T-helper 2 cell treated with Interferon-gamma antibody and Interleukin-4, amounts not matched to agents 5 μg/mL and 100 μg/mL, for 36 hours (primary cell): ENCODE results near the gene ISYNA1.
A peak's percentile ranks its signal among the peaks of the same experiment; 100 is the strongest.

Experiments
- DNase-seq: peaks from one replicate; pipeline ENCODE4 v3.0.0; 2021; ENCODE audit warnings: low spot score
- H3K27ac Mint-ChIP-seq: one replicate; pipeline ENCODE4 v1.8.0; 2021; ENCODE audit warnings: mild to moderate bottlenecking, mixed read lengths
- H3K27me3 Mint-ChIP-seq: one replicate; pipeline ENCODE4 v1.8.0; 2021; ENCODE audit warnings: low read depth, mixed read lengths
- H3K36me3 Mint-ChIP-seq: one replicate; pipeline ENCODE4 v1.8.0; 2021; ENCODE audit warnings: low read depth, mixed read lengths
- H3K4me1 Mint-ChIP-seq: one replicate; pipeline ENCODE4 v1.8.0; 2021; ENCODE audit warnings: low read depth, mixed read lengths
- H3K4me3 Mint-ChIP-seq: one replicate; pipeline ENCODE4 v1.8.0; 2022; ENCODE audit warnings: mild to moderate bottlenecking, moderate library complexity, mixed read lengths
- H3K9me3 Mint-ChIP-seq: one replicate; pipeline ENCODE4 v1.8.0; 2021; ENCODE audit warnings: mixed read lengths

Gene ISYNA1

DNA sequence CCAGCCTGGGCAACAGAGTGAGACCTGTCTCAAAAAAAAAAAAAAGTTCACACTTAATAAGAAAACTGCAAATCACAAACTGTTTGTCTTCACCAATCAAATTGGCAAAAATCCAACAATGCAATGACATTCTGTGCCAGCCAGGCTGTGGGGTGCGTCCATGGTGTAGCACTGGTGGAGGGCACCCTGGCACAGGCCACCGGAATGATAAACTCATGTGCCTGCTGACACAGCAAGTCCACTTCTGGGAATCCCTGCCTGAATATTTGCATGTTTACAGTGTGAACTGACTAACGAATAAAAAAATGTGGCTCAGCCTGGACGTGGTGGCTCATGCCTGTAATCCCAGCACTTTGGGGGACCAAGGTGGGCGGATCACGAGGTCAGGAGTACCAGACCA is 38.9 kb downstream of the ISYNA1 start:
- DNase-seq: no peak
- H3K27me3 Mint-ChIP-seq: peaks cover 15% of the 10 kb centered on the region
- no peak overlapping the region for H3K4me3 Mint-ChIP-seq
- peaks cover 12% of the 10 kb centered on the region for H3K4me1 Mint-ChIP-seq
- no peak overlapping the region for H3K27ac Mint-ChIP-seq
- no peaks in the 10 kb centered on the region for H3K9me3 Mint-ChIP-seq
- no peaks in the 10 kb centered on the region for H3K36me3 Mint-ChIP-seq

DNA sequence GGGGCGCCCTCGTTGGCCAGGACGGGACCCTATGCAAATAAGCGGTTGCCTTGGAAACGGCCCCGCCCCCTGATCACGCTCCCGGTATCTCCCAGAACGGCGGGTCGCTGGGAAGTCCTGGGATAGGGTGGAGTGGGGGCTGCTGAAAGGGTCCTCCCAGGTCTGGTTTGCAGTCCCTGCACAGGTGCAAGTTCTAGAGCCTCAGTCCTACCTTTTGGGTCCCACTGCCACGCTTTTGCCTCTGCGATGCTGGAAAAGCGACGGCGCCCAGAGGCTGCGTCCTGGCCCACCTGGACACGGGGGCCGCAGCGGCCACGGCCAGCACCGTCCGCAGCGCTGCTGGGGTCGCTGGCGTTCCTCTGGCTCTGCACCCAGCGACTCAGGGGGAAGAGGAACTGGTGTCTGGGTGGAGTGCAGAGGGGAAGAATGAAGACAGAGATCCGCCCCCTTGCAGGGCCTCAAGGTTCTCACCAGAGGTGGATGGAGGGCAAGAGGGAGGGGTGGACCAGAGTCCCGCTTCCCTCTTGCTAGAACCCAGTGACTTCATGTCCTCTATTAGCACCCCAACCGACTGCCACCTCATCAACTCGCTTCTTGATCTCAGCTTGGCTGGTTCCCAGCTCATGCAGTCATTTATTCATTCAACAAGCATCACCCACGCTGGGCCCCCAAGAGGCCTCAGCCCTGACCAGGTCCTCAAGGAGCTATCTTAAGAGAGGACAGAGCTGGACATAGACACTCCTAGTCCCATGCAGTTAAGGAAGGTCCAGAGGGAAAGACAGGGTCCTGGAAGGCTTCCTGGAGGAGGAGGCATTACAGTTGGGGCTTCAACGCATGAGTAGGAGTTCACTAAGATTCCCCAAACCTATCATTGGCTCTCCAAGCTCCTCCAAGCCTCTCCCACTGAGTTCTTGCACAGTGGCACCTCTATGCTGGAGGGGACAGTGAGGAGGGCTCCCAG is 40.4 kb downstream of the ISYNA1 start, which contains the start of gene LRRC25:
LRRC25 (minus strand) TSS at position 381 of the 961 bp plus-strand sequence. CDS start 659 bp downstream, outside the sequence.
- no peak for DNase-seq
- peaks cover 18% of the 10 kb centered on the region for H3K27me3 Mint-ChIP-seq
- H3K4me3 Mint-ChIP-seq: no peak within 1 kb of the TSS
- H3K4me1 Mint-ChIP-seq: peaks cover 12% of the 10 kb centered on the region
- H3K9me3 Mint-ChIP-seq: no peaks in the 10 kb centered on the region
- no peaks in the 10 kb centered on the region for H3K36me3 Mint-ChIP-seq
- H3K27ac Mint-ChIP-seq: no peak within 1 kb of the TSS

DNA sequence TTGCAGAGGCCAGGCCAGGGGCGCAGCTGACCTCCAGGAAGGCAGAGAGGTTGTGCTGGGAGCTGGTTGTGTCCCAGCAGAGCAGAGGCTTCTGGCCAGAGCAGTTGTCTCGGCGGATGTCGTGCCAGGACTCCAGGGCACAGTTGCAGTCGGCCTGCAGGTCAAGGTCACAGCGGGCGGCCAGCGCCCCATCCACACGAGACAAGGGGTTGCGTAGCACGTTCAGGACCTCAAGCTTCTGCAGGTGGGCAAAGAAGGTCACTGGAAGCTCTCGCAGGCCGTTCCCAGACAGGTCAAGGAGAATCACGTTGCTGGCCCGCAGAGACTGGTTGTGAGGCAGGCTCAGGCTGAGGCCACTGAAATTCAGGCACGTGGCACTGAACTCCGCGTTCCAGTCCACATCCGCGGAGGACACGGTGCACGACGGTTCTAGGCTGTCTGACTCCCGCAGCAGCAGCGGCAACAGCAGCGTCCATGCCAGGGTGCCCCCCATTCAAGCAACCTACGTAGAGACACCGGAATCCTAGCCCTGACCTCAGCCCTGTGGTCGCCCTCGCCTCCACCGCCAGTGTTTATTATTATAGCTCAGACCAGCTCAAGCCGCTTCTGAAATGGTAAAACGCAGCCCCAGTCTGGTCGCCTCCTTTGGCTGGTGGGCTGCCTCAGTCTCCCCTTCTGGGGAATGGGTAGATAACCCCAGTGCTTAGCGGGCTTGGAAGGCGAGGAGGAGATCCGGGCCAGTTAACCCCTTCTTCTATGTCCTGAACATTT is 41.3 kb downstream of the ISYNA1 start:
- DNase-seq: no peak
- Mint-ChIP-seq H3K36me3 (no peaks in the 10 kb centered on the region), H3K27ac (no peak overlapping the region), H3K27me3 (peaks cover 25% of the 10 kb centered on the region), H3K4me1 (peaks cover 10% of the 10 kb centered on the region), H3K9me3 (no peaks in the 10 kb centered on the region), H3K4me3 (no peak overlapping the region)

DNA sequence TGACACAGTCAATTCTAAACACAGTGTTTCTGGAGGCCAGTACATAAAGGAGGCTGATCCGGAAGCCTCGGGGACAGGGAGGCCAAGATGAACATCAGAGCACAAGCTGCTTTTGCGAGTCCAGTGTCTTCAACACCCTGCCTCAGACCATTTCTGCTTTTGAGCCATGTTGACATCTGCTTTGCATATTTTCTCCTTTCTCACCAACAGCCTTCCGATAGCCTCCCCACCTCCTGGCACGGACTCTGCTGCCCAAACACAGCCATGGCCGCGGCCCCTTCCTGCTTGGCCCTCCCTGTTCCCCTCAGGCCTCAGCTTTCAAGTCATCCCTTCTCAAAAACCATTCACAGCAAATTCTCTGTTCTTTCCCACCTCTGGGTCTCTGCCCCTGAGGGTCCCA is 44.1 kb downstream of the ISYNA1 start:
- H3K27ac Mint-ChIP-seq: no peak overlapping the region
- no peaks in the 10 kb centered on the region for H3K9me3 Mint-ChIP-seq
- H3K4me3 Mint-ChIP-seq: no peak overlapping the region
- DNase-seq: no peak
- H3K27me3 Mint-ChIP-seq: peaks cover 47% of the 10 kb centered on the region
- H3K36me3 Mint-ChIP-seq: no peaks in the 10 kb centered on the region
- peaks cover 3% of the 10 kb centered on the region for H3K4me1 Mint-ChIP-seq

DNA sequence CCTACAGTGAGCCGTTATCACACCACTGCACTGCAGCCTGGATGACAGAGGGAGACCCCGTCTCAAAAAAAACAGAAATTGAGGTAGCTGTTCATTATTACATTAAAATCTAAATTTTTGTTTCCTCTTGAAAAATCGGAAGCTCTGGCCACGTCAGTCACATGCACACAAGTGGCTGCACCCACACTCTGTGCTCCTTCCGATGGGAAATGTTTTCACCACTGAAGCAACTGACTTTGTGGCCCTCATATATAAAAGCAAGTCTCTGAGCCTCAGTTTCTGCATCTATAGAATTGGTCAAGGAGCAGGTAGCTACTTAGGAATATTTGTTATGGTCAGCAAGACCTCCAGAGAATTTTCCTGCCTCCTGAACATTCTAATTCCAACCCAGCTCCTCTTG is 45.0 kb downstream of the ISYNA1 start:
- H3K4me3 Mint-ChIP-seq: no peak overlapping the region
- H3K4me1 Mint-ChIP-seq: peaks cover 6% of the 10 kb centered on the region
- H3K27ac Mint-ChIP-seq: no peak overlapping the region
- H3K36me3 Mint-ChIP-seq: no peaks in the 10 kb centered on the region
- H3K27me3 Mint-ChIP-seq: peaks cover 48% of the 10 kb centered on the region
- H3K9me3 Mint-ChIP-seq: no peaks in the 10 kb centered on the region
- no peak for DNase-seq

DNA sequence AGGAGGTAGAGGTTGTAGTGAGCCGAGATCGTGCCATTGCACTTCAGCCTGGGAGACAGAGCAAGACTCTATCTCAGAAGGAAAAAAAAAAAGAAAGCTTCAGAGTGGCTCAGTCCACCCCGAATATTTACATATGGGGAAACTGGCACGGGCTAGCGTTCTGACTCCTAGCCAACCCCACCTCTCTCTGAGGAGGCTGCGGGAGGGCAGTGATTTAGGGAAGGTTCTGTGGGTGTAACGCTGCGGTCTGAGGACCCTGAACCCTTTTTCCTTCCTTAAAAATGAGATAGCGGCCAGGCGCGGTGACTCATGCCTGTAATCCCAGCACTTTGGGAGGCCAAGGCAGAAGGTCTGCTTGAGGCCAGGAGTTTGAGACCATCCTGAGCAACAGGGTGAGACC is 45.5 kb downstream of the ISYNA1 start:
- no peaks in the 10 kb centered on the region for H3K36me3 Mint-ChIP-seq
- DNase-seq: no peak
- H3K4me3 Mint-ChIP-seq: no peak overlapping the region
- peaks cover 48% of the 10 kb centered on the region for H3K27me3 Mint-ChIP-seq
- peaks cover 4% of the 10 kb centered on the region for H3K4me1 Mint-ChIP-seq
- no peaks in the 10 kb centered on the region for H3K9me3 Mint-ChIP-seq
- no peak overlapping the region for H3K27ac Mint-ChIP-seq

DNA sequence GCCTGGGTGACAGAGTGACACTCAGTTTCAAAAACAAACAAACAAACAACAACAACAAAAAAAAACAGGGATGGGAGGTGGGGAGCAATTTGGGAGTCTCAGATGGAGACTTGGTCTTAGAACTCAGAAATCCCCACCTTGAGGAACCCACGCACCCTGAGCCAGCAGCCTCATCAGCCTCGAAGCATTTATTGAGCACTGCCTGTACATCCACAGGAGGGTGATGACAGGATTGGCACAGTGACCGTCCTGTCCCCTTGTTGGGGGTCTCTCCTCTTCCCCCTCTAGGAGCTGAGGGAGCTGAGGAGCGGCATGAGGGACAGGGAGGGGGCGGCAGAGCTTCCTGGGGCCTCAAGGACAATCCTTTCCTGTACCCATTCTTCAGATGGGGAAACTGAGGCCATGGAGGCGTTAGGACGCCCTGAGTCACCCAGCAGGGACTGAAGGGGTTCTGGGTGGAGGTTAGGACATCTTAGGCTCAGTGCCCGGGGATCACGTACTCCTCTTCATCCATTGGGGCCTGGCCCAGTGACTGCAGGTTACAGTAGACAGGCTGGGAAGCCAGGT is 46.3 kb downstream of the ISYNA1 start:
- H3K4me1 Mint-ChIP-seq: peaks cover 4% of the 10 kb centered on the region
- no peaks in the 10 kb centered on the region for H3K9me3 Mint-ChIP-seq
- H3K4me3 Mint-ChIP-seq: no peak overlapping the region
- no peaks in the 10 kb centered on the region for H3K36me3 Mint-ChIP-seq
- H3K27me3 Mint-ChIP-seq: peaks cover 54% of the 10 kb centered on the region
- DNase-seq: no peak
- no peak overlapping the region for H3K27ac Mint-ChIP-seq

DNA sequence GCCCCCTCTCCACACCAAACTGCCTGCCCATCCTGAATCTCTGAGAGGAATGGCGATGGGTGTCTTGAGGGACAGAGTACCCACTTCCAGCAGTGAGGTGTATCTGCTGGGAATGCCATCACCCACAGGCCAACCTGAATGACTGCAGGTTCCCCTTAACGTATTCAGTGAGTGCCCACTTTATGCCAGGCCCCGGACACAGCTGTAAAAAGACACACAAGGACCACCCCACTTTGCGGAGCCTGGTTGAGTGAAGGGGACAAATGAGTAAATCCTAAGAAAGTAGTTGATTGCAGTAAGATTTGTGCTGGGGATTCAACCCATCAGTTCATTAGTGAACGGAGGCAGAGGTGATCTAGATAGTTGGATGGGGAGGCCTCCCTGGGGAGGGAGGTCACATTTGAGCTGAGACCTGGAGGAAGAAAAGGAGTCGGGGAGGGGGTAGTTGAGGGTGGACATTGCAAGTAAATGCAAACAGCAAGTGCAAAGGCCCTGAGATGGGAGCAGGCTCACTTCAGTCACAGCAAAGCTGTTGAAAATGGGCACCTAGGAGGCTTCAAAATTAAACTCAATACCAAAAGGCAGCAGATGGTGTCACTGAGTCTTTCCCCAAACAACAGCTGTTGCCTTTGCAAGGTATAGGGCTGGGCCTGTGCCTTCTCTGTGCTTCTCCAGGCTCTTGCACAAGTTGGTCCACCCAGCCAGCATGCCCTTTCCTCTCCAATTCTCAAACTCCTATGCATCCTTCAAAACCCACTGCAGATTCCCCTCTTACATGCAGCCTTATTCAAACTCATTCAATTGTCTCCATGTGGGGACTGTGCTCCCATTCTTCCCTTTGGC is 47.6 kb downstream of the ISYNA1 start:
- Mint-ChIP-seq H3K36me3 (no peaks in the 10 kb centered on the region), H3K27me3 (peaks cover 62% of the 10 kb centered on the region), H3K27ac (no peak overlapping the region), H3K9me3 (no peaks in the 10 kb centered on the region), H3K4me3 (no peak overlapping the region), H3K4me1 (peaks cover 4% of the 10 kb centered on the region)
- no peak for DNase-seq

DNA sequence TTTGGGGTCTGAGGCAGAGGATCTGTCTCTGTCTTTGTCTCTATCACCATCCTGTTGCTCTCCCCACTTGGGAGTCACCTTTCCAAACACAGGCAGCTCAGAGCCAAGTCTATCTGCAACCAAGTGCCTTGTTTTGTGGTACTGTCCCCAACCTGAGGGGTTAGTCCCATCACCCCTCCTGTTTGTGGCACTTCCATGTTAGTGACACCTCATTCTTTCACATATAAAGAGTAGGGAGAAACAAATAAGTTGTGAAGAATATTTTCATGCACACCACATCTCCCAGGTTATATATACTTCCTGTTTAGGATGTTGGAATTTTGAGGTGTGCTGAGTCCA is 48.2 kb downstream of the ISYNA1 start:
- Mint-ChIP-seq H3K27me3 (peaks cover 64% of the 10 kb centered on the region), H3K4me1 (peaks cover 4% of the 10 kb centered on the region), H3K36me3 (no peaks in the 10 kb centered on the region), H3K4me3 (peak overlapping the region; percentile 46), H3K9me3 (no peaks in the 10 kb centered on the region), H3K27ac (no peak overlapping the region)
- no peak for DNase-seq

DNA sequence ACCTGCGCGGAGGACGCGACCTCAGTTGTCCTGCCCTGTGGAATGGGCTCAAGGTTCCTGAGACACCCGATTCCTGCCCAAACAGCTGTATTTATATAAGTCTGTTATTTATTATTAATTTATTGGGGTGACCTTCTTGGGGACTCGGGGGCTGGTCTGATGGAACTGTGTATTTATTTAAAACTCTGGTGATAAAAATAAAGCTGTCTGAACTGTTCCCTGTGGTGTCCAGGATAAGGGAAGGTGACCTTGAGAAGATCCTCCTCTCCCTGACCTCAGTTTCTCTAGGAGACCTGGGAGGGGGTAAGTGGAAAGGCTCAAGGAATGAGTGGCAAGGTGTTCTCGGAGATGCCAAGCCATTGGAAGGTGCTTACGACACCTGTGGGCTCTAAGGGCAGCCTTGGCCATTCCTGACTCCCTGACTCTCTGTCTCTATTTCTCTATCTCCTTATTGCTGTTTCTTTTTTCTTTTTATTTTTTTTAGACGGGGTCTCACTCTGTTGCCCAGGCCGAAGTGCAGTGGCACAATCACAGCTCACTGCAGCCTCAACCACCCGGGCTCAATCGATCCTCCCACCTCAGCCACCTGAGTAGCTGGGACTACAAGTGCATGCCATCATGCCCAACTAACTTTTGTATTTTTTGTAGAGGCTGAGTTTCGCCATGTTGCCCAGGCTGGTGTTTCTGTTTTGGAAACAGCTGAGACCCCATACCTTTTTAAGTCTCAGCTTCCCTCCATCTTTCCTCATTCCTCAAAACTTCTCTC is 48.8 kb downstream of the ISYNA1 start:
- no peaks in the 10 kb centered on the region for H3K9me3 Mint-ChIP-seq
- H3K36me3 Mint-ChIP-seq: no peaks in the 10 kb centered on the region
- H3K27ac Mint-ChIP-seq: no peak overlapping the region
- H3K4me1 Mint-ChIP-seq: peaks cover 4% of the 10 kb centered on the region
- peaks cover 67% of the 10 kb centered on the region for H3K27me3 Mint-ChIP-seq
- DNase-seq: no peak
- H3K4me3 Mint-ChIP-seq: peak overlapping the region; percentile 69

DNA sequence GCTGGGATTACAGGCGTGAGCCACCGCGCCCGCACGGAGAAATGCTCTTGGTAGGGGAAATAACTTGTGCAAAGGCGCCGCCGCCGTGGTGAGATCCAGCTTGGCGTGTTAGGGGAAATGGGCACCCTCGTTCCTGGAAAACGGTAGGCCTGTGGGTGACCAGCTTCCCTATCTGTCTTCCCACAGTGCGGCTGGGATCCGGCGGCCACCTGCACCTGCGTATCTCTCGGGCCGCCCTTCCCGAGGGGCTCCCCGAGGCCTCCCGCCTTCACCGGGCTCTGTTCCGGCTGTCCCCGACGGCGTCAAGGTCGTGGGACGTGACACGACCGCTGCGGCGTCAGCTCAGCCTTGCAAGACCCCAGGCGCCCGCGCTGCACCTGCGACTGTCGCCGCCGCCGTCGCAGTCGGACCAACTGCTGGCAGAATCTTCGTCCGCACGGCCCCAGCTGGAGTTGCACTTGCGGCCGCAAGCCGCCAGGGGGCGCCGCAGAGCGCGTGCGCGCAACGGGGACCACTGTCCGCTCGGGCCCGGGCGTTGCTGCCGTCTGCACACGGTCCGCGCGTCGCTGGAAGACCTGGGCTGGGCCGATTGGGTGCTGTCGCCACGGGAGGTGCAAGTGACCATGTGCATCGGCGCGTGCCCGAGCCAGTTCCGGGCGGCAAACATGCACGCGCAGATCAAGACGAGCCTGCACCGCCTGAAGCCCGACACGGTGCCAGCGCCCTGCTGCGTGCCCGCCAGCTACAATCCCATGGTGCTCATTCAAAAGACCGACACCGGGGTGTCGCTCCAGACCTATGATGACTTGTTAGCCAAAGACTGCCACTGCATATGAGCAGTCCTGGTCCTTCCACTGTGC is 49.6 kb downstream of the ISYNA1 start:
- H3K36me3 Mint-ChIP-seq: no peaks in the 10 kb centered on the region
- peak; percentile 77 for DNase-seq

DNA sequence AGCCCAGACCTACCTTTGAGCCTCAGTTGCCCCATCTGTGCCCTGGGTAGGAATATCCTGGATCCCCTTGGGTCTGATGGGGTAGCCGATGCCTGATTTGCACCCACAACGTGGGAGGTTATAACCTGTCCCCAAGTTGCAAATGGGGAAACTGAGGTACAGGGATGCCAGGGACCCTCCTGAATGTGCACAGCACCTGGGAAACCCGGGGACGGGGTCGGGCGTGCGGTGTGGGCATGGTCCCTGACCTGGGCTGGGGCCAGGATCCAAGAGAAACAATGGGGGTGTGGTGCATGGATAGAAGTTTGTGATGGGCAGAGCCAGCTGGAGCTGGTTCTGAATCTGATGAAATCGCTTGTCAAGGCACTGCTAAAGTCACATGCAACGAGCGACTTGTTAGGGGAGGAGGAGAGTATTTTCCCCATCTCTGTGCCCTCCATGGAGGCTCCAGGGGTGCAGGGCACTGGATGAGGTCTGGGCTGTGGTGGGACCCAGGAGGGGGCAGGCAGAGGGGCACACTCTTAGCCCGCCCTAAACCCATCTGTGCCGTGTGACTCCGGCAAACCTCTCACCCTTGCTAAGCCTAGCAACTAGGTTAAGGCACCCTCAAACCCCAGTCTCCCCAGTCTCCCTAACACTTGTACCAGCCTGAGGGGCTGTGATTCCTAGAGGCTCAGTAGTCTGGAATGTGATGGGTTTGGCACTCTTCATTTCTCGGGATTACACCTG is 51.2 kb downstream of the ISYNA1 start:
- Mint-ChIP-seq H3K4me1 (peaks cover 4% of the 10 kb centered on the region), H3K9me3 (no peaks in the 10 kb centered on the region), H3K27ac (no peak overlapping the region), H3K27me3 (peaks cover 56% of the 10 kb centered on the region), H3K36me3 (no peaks in the 10 kb centered on the region), H3K4me3 (no peak overlapping the region)
- no peak for DNase-seq

More for the DNA sequence above, 49.6 kb downstream of the ISYNA1 start:
- H3K9me3 Mint-ChIP-seq: no peaks in the 10 kb centered on the region
- no peak overlapping the region for H3K27ac Mint-ChIP-seq
- H3K4me3 Mint-ChIP-seq: peak overlapping the region; percentile 69
- peaks cover 4% of the 10 kb centered on the region for H3K4me1 Mint-ChIP-seq
- peaks cover 63% of the 10 kb centered on the region for H3K27me3 Mint-ChIP-seq
